Thyroid gland (tissue), 4 donors: Measurements from ENCODE around the gene RNASE4.

Experiments
- CTCF ChIP-seq, 6 experiments: fragments of 200-600 bp in 3 of 6; fragments of 450-650 bp in 3 of 6; sonication (generic) in 3 of 6; IDR thresholded peaks; one replicate each; pipeline ENCODE4 v1.5.1; 2016 to 2019; ENCODE audit warnings: antibody characterized with exemption in 6 of 6, mild to moderate bottlenecking in 2 of 6, inconsistent platforms in 1 of 6, moderate library complexity in 1 of 6
- POLR2A ChIP-seq, 2 donors: fragments of 450-650 bp; IDR thresholded peaks; one replicate each; pipeline ENCODE4 v1.6.1; 2017; ENCODE audit warnings: antibody characterized with exemption in 2 of 2, mild to moderate bottlenecking in 2 of 2, moderate library complexity in 1 of 2

DNA sequence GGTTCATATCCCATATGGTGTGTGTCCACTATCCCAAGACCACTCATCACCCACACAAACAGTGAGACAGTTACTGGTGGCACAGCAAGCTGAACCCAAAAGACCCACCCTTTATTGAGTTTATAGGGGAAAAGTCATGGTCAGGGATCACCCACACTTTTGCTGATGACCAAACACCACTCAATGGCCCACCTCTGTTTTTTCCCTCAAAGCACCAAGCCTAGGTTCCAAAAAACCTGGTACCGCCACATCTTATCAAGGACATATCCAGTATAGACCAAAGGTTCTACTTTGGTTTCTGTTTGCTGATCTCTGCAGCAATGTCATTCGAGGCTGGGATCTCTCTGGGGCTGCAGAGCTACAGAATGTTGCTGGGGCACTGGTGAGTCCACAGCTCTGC lies 23.2 kb upstream of the RNASE4 start:
- TF ChIP-seq CTCF (IDR thresholded peaks at IDR 0.05), result no peak
- no peak for TF ChIP-seq POLR2A (IDR thresholded peaks at IDR 0.05)
